AG20443 (cell line): ENCODE results near the gene DNASE1.

Experiments
- DNase-seq: peaks from one replicate; pipeline ENCODE4 v3.0.0; 2012; ENCODE audit warnings: low spot score, mixed read lengths

Gene DNASE1

GRCh38 chr16:3696425-3697218 is 42.1 kb downstream of the DNASE1 start:
- no peak for DNase-seq

- DNase-seq, result no peak
These were observed 44.5 kb downstream of the DNASE1 start for GRCh38 chr16:3698941-3699340.

- DNase-seq, result no peak
These were observed 47.0 kb downstream of the DNASE1 start for GRCh38 chr16:3701531-3701930.

GRCh38 chr16:3702082-3702481 is 47.6 kb downstream of the DNASE1 start:
- no peak for DNase-seq

- no peak for DNase-seq
These were observed 51.9 kb downstream of the DNASE1 start for GRCh38 chr16:3706253-3707012.
